Psoas muscle (tissue), 8 donors: ENCODE data around the gene CAB39. TPM values are rescaled to one million over a fixed set of nuclear protein-coding genes. Genes with fewer than 3 reads are reported as not detected.
A peak's percentile ranks its signal among the peaks of the same experiment; 100 is the strongest.

Experiments
- ATAC-seq, 4 donors: fragments of 200-7000 bp; cut with Tn5 transposase; one replicate each; pipeline ENCODE4 v1.9.1; 2020; ENCODE audit warnings: moderate library complexity in 3 of 4, mild to moderate bottlenecking in 2 of 4
- DNase-seq, 2 donors: peaks; one replicate each; pipeline ENCODE4 v3.0.0-alpha.2; 2020
- H3K27ac ChIP-seq: fragments of 200-600 bp; one replicate; pipeline ENCODE4 v1.8.0; 2022
- H3K27me3 ChIP-seq, 3 donors: fragments of 200-600 bp in 1 of 3; one replicate each; pipeline versions ENCODE4 v1.6.1 to v1.8.0; 2013 to 2022; ENCODE audit warnings: low read length in 2 of 3, mild to moderate bottlenecking in 2 of 3, moderate library complexity in 1 of 3; ENCODE audit not compliant: insufficient read depth in 3 of 3
- H3K36me3 ChIP-seq, 2 donors: fragments of 200-600 bp in 1 of 2; one replicate each; pipeline versions ENCODE4 v1.6.1 to v1.8.0; 2013 to 2022; ENCODE audit warnings: low read depth in 1 of 2, mild to moderate bottlenecking in 1 of 2, moderate library complexity in 1 of 2; ENCODE audit not compliant: insufficient read depth in 1 of 2
- H3K4me1 ChIP-seq: fragments of 200-600 bp; one replicate; pipeline ENCODE4 v1.8.0; 2022
- H3K4me3 ChIP-seq: fragments of 200-600 bp; one replicate; pipeline ENCODE4 v1.8.0; 2022; ENCODE audit warnings: mild to moderate bottlenecking
- H3K9me3 ChIP-seq: fragments of 200-600 bp; one replicate; pipeline ENCODE4 v1.8.0; 2022
- WGBS, 3 donors: extraction: QIAGEN DNeasy Blood & Tissue Kit; methylation state at CpG; one replicate each; pipeline versions ENCODE4 v1.1.6 to v1.1.7; 2013; 5-methylcytosine and 5-hydroxymethylcytosine counted together
- intact Hi-C, 2 donors: fragments of 100-400 bp; cut with DNase I; formaldehyde crosslinking; loops; one replicate each; pipeline versions ENCODE4 v1.11.0 to v1.14.2; 2022
- polyA plus RNA-seq, 3 donors: library from polyadenylated mRNA; stranded (reverse); fragments of 200-250 nt; gene quantifications; one replicate each; pipeline ENCODE4 v1.2.3, GENCODE V29; 2013
- total RNA-seq, 4 donors: library from RNA; stranded (reverse); fragmentation: NEBNext Ultra II Directional in 2 of 4; extraction: Animal tissue kit (Norgen Biotek cat#: 25700) in 2 of 4; gene quantifications; one replicate each; pipeline versions ENCODE4 v1.2.1 to v1.2.4, GENCODE V29; 2021 to 2023
- TF ChIP-seq, protein P1 (sequence below): fragments of 200-600 bp; IDR thresholded peaks from one replicate; pipeline ENCODE4 v1.8.0; 2022; ENCODE audit warnings: antibody characterized with exemption
- donor health status: healthy with polysubstance abuse.
- donor health status: DM: no; HTN: no; CAD: no; lungs with moderate emphysema.
- donor health status: Bipolar disorder and iron deficiency.
- donor health status: healthy.
- donor health status: DM: yes; HTN: yes; CAD: no.
- donor health status: DM: no; HTN: no; CAD: no.
- donor health status: DM: no; HTN: no; CAD: no.
- donor health status: DM: yes; HTN: yes; CAD: no.

CAB39 gene
- total and polyA plus RNA-seq, 7 donors: 36.0 to 166 (median 123) TPM

DNA sequence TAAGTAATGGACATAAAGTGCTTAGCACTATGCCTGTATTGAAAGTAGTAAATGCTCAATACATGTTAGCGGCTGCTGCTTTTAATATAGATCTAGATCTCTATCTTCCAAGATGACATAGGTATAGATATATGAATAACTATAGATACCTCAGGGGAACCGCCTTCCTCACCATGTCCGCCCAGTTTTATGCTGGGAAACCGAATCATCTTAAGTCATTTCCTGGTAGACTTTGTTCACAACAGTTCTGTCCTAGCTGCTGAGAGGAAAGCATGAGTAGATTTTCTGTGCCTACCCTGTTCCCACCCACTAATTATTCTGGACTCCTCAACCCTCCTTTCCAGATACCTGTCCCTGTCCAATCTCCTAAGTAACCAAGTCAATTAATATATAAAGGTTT, 130.5 kb downstream of the CAB39 start:
- ATAC-seq (no peak), DNase-seq (no peak)
- Histone ChIP-seq H3K27me3 (peaks cover 0 to 27% (median 7%) of the 10 kb centered on the region in 3 donors), H3K9me3 (no peaks in the 10 kb centered on the region), H3K27ac (no peak overlapping the region), H3K36me3 (no peaks in the 10 kb centered on the region), H3K4me1 (no peaks in the 10 kb centered on the region), H3K4me3 (no peak overlapping the region)
- 78 to 84% (median 79%) methylated on average over 4 of the region's 4 CpGs for WGBS, 3 donors
- TF ChIP-seq, protein P1, sequence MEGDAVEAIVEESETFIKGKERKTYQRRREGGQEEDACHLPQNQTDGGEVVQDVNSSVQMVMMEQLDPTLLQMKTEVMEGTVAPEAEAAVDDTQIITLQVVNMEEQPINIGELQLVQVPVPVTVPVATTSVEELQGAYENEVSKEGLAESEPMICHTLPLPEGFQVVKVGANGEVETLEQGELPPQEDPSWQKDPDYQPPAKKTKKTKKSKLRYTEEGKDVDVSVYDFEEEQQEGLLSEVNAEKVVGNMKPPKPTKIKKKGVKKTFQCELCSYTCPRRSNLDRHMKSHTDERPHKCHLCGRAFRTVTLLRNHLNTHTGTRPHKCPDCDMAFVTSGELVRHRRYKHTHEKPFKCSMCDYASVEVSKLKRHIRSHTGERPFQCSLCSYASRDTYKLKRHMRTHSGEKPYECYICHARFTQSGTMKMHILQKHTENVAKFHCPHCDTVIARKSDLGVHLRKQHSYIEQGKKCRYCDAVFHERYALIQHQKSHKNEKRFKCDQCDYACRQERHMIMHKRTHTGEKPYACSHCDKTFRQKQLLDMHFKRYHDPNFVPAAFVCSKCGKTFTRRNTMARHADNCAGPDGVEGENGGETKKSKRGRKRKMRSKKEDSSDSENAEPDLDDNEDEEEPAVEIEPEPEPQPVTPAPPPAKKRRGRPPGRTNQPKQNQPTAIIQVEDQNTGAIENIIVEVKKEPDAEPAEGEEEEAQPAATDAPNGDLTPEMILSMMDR: no peak
- intact Hi-C loops: no loop called here

DNA sequence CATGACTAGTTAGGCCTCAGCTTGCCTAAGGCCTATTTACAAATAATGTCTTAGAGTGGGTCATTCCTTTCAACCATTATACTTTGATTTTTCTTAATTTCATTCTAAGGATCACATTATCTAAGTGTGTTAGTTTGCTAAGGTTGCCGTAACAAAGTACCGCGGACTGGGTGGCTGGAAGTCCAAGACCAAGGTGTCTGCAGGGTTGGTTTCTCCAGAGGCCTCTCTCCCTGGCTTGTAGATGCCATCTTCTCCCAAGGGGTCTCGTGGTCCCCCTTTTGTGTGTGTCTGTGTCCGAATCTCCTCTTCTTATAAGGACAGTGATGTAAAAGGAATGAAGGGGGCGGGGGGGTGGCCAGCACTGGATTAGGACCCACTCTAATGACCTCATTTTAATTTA, 133.7 kb downstream of the CAB39 start:
- no peaks in the 10 kb centered on the region for H3K36me3 ChIP-seq
- no peaks in the 10 kb centered on the region for H3K4me1 ChIP-seq
- TF ChIP-seq, protein P1: no peak
- no peak overlapping the region for H3K27ac ChIP-seq
- 95 to 99% (median 98%) methylated on average over 6 of the region's 6 CpGs for WGBS, 3 donors
- H3K9me3 ChIP-seq: no peaks in the 10 kb centered on the region
- H3K4me3 ChIP-seq: no peak overlapping the region
- H3K27me3 ChIP-seq: peaks cover 0 to 32% (median 7%) of the 10 kb centered on the region in 3 donors
- DNase-seq (no peak), ATAC-seq (no peak)
- intact Hi-C loops: no loop called here

DNA sequence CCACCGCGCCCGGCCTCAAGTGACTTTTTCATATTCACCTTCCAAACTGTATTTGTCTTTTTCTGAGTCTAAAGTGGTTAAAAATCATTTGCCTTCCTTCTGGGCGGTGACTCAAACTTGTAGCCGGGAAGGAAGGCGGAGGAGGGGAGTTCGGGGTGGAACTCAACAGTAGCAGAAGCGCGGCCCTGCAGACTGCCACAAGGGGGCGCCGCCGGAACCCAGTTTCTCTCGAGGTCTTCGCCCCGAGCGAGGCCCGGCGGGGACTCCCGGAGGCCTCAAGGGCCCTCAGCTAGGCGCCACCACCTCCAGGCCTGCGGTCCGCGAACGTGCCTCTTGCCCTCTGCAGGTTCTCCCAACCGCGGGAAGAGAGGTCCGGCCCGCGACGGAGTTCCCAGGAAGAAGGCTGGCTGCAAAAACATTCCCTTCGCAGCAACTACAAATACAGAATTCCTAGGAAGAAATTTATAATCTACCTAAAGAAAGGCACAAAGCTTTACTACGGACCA, 135.3 kb downstream of the CAB39 start:
- intact Hi-C loops: no loop called here
- TF ChIP-seq, protein P1: peak; percentile 62
- ATAC-seq: peak in 3 of 4 donors; percentile 51 to 54 (median 52)

DNA sequence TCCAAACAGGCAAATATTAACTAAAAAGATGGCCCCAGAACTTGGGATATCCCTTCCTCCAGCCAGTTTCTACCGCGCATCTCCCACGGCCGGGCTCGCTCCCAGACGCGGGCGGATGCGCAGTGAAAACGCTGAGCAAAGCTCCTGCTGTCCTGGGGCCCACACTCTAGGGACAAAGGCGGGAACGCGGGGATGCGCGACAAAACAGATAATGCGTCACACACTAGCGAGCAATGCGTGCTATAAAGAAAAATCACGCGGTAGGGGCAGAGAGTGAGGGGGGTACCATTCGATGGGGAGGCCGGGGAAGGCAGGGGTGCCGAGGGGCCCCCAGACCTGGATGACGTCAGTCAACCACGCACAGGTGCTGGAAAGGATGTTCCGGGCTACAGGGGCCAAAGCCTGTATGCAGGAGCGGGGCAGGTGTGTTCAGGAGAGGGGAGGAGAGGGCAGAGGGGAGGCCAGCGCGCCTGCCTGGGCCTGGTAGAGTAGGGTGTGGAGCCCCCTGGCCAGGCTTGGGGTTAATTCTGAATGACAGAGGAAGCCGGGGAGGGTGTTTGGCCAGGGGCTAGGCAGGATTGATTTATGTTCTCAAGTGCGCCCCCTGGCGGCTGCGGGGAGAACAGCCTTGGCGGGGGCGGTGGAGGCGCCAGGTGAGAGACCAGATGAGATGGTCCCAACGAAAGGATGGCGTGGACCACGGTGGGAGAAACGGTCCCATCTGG, 137.2 kb downstream of the CAB39 start:
- Histone ChIP-seq H3K27me3 (peaks cover 0 to 24% (median 7%) of the 10 kb centered on the region in 3 donors), H3K27ac (no peak overlapping the region), H3K4me3 (no peak overlapping the region), H3K9me3 (no peaks in the 10 kb centered on the region), H3K4me1 (no peaks in the 10 kb centered on the region), H3K36me3 (no peaks in the 10 kb centered on the region)
- TF ChIP-seq, protein P1: peak; percentile 64
- DNase-seq: peak in 1 of 2 donors; percentile 63
- intact Hi-C loops: no loop called here
- 59 to 63% (median 59%) methylated on average over 37 to 40 of the region's 40 CpGs for WGBS, 3 donors
- ATAC-seq: no peak

More for the DNA sequence above, 135.3 kb downstream of the CAB39 start:
- Histone ChIP-seq H3K36me3 (no peaks in the 10 kb centered on the region), H3K27me3 (peaks cover 0 to 28% (median 7%) of the 10 kb centered on the region in 3 donors), H3K4me1 (no peaks in the 10 kb centered on the region), H3K9me3 (no peaks in the 10 kb centered on the region), H3K27ac (no peak overlapping the region), H3K4me3 (no peak overlapping the region)
- peak; percentile 85 to 88 for DNase-seq
- 9 to 12% (median 11%) methylated on average over 32 of the region's 32 CpGs for WGBS, 3 donors
